ENCODE data around the gene PDCD1LG2.

Gene PDCD1LG2

GRCh38 chr9:5614985-5615384 is 104.7 kb downstream of the PDCD1LG2 start:
- no peak for DNase-seq

DNA sequence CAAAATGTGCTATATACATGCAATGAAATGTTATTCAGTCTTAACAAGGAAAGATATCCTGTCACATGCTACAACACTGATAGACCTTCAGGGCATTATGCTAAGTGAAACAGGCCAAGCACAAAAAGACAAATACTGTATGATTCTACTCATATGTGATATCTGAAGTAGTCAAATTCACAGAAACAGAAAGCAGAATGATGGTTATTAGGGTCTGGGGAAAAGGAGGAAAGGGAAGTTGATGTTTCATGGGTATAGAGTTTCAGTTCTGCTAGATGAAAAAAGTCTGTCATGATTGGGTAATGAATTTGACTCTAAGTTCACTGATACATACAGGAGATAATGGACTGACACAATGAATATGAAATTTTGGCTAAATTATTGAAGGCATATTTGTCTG is 107.4 kb downstream of the PDCD1LG2 start:
- DNase-seq: no peak

DNA sequence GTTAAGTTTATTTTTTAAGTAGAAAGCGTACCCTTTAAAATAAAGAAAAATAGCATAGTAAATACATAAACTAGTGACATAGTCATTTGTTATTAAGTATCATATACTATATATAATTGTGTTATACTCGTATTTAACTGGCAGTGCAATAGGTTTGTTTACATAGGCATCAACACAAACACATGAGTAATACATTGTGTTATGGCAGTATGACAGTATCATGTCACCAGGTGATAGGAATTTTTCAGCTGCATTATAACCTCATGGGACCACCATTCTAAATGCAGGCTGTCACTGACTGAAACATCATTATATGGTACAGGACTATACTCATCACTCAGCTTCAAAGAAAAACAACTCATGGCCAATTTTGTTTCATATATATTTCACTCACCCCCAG is 110.2 kb downstream of the PDCD1LG2 start:
- DNase-seq: no peak
